Endodermal cell (in vitro differentiated cells): ENCODE measurements around the gene LOXHD1. TPM values are rescaled to one million over a fixed set of nuclear protein-coding genes. Genes with fewer than 3 reads are reported as not detected.

Source experiments
- DNase-seq: peaks from one replicate; pipeline ENCODE4 v3.0.0-alpha.2; 2017
- H3K27ac ChIP-seq: 2 replicates; pipeline ENCODE4 v1.5.1; 2013; ENCODE audit warnings: mild to moderate bottlenecking, low read depth, low read length, moderate library complexity
- H3K27me3 ChIP-seq: 2 replicates; pipeline ENCODE4 v1.6.1; 2013; ENCODE audit warnings: mild to moderate bottlenecking, low read length, moderate library complexity; ENCODE audit not compliant: insufficient read depth, control insufficient read depth, poor library complexity, severe bottlenecking
- H3K36me3 ChIP-seq: 2 replicates; pipeline ENCODE4 v1.7.0; 2013; ENCODE audit warnings: mild to moderate bottlenecking, low read length, moderate library complexity; ENCODE audit not compliant: control insufficient read depth, insufficient read depth
- H3K4me1 ChIP-seq: one replicate; pipeline ENCODE4 v1.7.0; 2013; ENCODE audit warnings: low read length; ENCODE audit not compliant: control insufficient read depth, insufficient read depth
- H3K4me3 ChIP-seq: 2 replicates; pipeline ENCODE4 v1.5.1; 2013; ENCODE audit warnings: mild to moderate bottlenecking, low read length, moderate library complexity
- H3K9ac ChIP-seq: 2 replicates; pipeline ENCODE4 v1.6.1; 2013; ENCODE audit warnings: mild to moderate bottlenecking, low read length, moderate library complexity; ENCODE audit not compliant: poor library complexity, severe bottlenecking; ENCODE audit errors: extremely low read depth
- H3K9me3 ChIP-seq: 2 replicates; pipeline ENCODE4 v1.6.1; 2013; ENCODE audit warnings: mild to moderate bottlenecking, low read length, moderate library complexity; ENCODE audit not compliant: control insufficient read depth
- H3K27ac Mint-ChIP-seq: 2 replicates; pipeline ENCODE4 v1.8.0; 2020; ENCODE audit warnings: mixed read lengths
- H3K27me3 Mint-ChIP-seq: 2 replicates; pipeline ENCODE4 v1.8.0; 2021; ENCODE audit warnings: mild to moderate bottlenecking, mixed read lengths; ENCODE audit not compliant: insufficient read depth
- H3K36me3 Mint-ChIP-seq: 2 replicates; pipeline ENCODE4 v1.8.0; 2020; ENCODE audit warnings: low read depth, mixed read lengths
- H3K4me1 Mint-ChIP-seq: 2 replicates; pipeline ENCODE4 v1.8.0; 2020; ENCODE audit warnings: mixed read lengths
- H3K4me3 Mint-ChIP-seq: 2 replicates; pipeline ENCODE4 v1.8.0; 2020; ENCODE audit warnings: mild to moderate bottlenecking, moderate library complexity, mixed read lengths
- H3K9me3 Mint-ChIP-seq: 2 replicates; pipeline ENCODE4 v1.8.0; 2020; ENCODE audit warnings: mild to moderate bottlenecking, mixed read lengths
- CTCF ChIP-seq: fragments of 200-600 bp; sonication (generic); conservative IDR thresholded peaks from 2 replicates; pipeline ENCODE4 v1.5.0; 2021; ENCODE audit warnings: antibody characterized with exemption, mild to moderate bottlenecking
- WGBS, 2 experiments: methylation state at CpG; one replicate each; pipeline versions ENCODE4 v1.1.5 to v1.1.7; 2013; ENCODE audit warnings: missing lambda C conversion rate in 2 of 2, mixed read lengths in 1 of 2; ENCODE audit not compliant: insufficient coverage in 1 of 2, insufficient read length in 1 of 2; 5-methylcytosine and 5-hydroxymethylcytosine counted together
- total RNA-seq, 2 donors: library from RNA; stranded (reverse); fragmentation: NEBNext Ultra II Directional in 1 of 2; extraction: Animal tissue kit (Norgen Biotek cat#: 25700) in 1 of 2; gene quantifications; 2 replicates in 1 of 2; 3 replicates in 1 of 2; pipeline ENCODE4 v1.2.1, GENCODE V29; 2021

LOXHD1 gene
- total RNA-seq, 2 donors from 2014 or later, result 2.1 TPM; not detected in 1

GRCh38 chr18:46693996-46694395 lies 37.0 kb upstream of the LOXHD1 start:
- no peaks in the 10 kb centered on the region for H3K36me3 Mint-ChIP-seq
- no peak overlapping the region for H3K4me3 Mint-ChIP-seq
- Histone ChIP-seq H3K4me1 (no peaks in the 10 kb centered on the region), H3K27me3 (no peaks in the 10 kb centered on the region), H3K9me3 (no peaks in the 10 kb centered on the region), H3K4me3 (no peak overlapping the region), H3K9ac (no peak overlapping the region), H3K36me3 (no peaks in the 10 kb centered on the region), H3K27ac (no peak overlapping the region)
- peaks cover 6% of the 10 kb centered on the region for H3K4me1 Mint-ChIP-seq
- TF ChIP-seq CTCF, result no peak
- DNase-seq, result no peak
- WGBS, 2 experiments, result 80 to 97% methylated on average over 1 to 2 of the region's 2 CpGs
- peaks cover 2% of the 10 kb centered on the region for H3K27me3 Mint-ChIP-seq
- H3K27ac Mint-ChIP-seq, result no peak overlapping the region
- peaks cover 6% of the 10 kb centered on the region for H3K9me3 Mint-ChIP-seq

GRCh38 chr18:46688853-46689525 lies 32.0 kb upstream of the LOXHD1 start:
- no peak for TF ChIP-seq CTCF
- Histone ChIP-seq H3K27ac (no peak overlapping the region), H3K4me3 (no peak overlapping the region), H3K9ac (no peak overlapping the region), H3K27me3 (no peaks in the 10 kb centered on the region), H3K9me3 (no peaks in the 10 kb centered on the region), H3K36me3 (no peaks in the 10 kb centered on the region), H3K4me1 (no peaks in the 10 kb centered on the region)
- no peak for DNase-seq
- H3K4me3 Mint-ChIP-seq, result no peak overlapping the region
- H3K27ac Mint-ChIP-seq, result no peak overlapping the region
- H3K4me1 Mint-ChIP-seq, result peaks cover 6% of the 10 kb centered on the region
- no peaks in the 10 kb centered on the region for H3K36me3 Mint-ChIP-seq
- 88 to 90% methylated on average over 1 to 12 of the region's 12 CpGs for WGBS, 2 experiments
- H3K27me3 Mint-ChIP-seq, result no peaks in the 10 kb centered on the region
- no peaks in the 10 kb centered on the region for H3K9me3 Mint-ChIP-seq

- no peak overlapping the region for H3K27ac ChIP-seq
- TF ChIP-seq CTCF, result no peak
- H3K27ac Mint-ChIP-seq, result no peak overlapping the region
- WGBS, 2 experiments, result 88 to 98% methylated on average over 6 to 9 of the region's 9 CpGs
- no peaks in the 10 kb centered on the region for H3K9me3 ChIP-seq
- H3K4me3 ChIP-seq, result no peak overlapping the region
- no peaks in the 10 kb centered on the region for H3K36me3 Mint-ChIP-seq
- no peaks in the 10 kb centered on the region for H3K4me1 Mint-ChIP-seq
- H3K9me3 Mint-ChIP-seq, result no peaks in the 10 kb centered on the region
- H3K27me3 Mint-ChIP-seq, result no peaks in the 10 kb centered on the region
- H3K4me3 Mint-ChIP-seq, result no peak overlapping the region
- no peak overlapping the region for H3K9ac ChIP-seq
- no peaks in the 10 kb centered on the region for H3K27me3 ChIP-seq
- no peak for DNase-seq
- no peaks in the 10 kb centered on the region for H3K36me3 ChIP-seq
- H3K4me1 ChIP-seq, result no peaks in the 10 kb centered on the region
Measured at GRCh38 chr18:46686186-46686585, 29.2 kb upstream of the LOXHD1 start.
